ENCODE results near the gene CALHM1. TPM values are rescaled to one million over a fixed set of nuclear protein-coding genes. Genes with fewer than 3 reads are reported as not detected.

CALHM1 gene
- total and polyA plus RNA-seq, 4 donors, result not detected

GRCh38 chr10:103480521-103480920 lies 21.8 kb upstream of the CALHM1 start:
- no peak for TF ChIP-seq EGR1 (IDR thresholded peaks at IDR 0.05; ENCODE audit: low read depth in 2 of 2)
- no peak for TF ChIP-seq ATF3 (IDR thresholded peaks at IDR 0.05)
- TF ChIP-seq RAD21 (IDR thresholded peaks at IDR 0.05), result no peak
- no peak for TF ChIP-seq GABPA (IDR thresholded peaks at IDR 0.05 in 1 of 2, conservative IDR thresholded peaks at IDR 0.05 in 1 of 2)
- TF ChIP-seq CTCF (IDR thresholded peaks at IDR 0.05; ENCODE audit: low read depth, low read length, missing input control), result no peak
- no peak for TF ChIP-seq HNF4G (IDR thresholded peaks at IDR 0.05)
- no peak for TF ChIP-seq YY1 (IDR thresholded peaks at IDR 0.05)
- no peak for TF ChIP-seq FOXA2 (IDR thresholded peaks at IDR 0.05)
- no peak for TF ChIP-seq HNF4A (conservative IDR thresholded peaks at IDR 0.05)
- no peak for TF ChIP-seq SP1 (IDR thresholded peaks at IDR 0.05)
- no peak for TF ChIP-seq MAX (IDR thresholded peaks at IDR 0.05)
- no peak for TF ChIP-seq JUND (IDR thresholded peaks at IDR 0.05)
- no peak for TF ChIP-seq RXRA (IDR thresholded peaks at IDR 0.05)
- no peak for TF ChIP-seq NR2F2 (IDR thresholded peaks at IDR 0.05)
- Histone ChIP-seq H3K9ac (ENCODE audit: low read depth in 1 of 2, low read length in 2 of 2) (no peak overlapping the region), H3K27me3 (ENCODE audit: control insufficient read depth in 4 of 4, insufficient read depth in 4 of 4, low read length in 3 of 4) (no peaks in the 10 kb centered on the region), H3K4me3 (ENCODE audit: low read depth in 1 of 3, low read length in 3 of 3) (no peak overlapping the region), H3K27ac (ENCODE audit: low read depth in 1 of 2, low read length in 2 of 2) (no peak overlapping the region), H3K4me1 (ENCODE audit: control insufficient read depth in 4 of 4, insufficient read depth in 4 of 4, low read length in 3 of 4) (no peaks in the 10 kb centered on the region), H3K9me3 (ENCODE audit: control insufficient read depth in 4 of 4, low read length in 3 of 4) (no peaks in the 10 kb centered on the region), H3K36me3 (ENCODE audit: control insufficient read depth in 4 of 4, insufficient read depth in 3 of 4, low read depth in 1 of 4, low read length in 3 of 4) (no peaks in the 10 kb centered on the region)
- no peak for DNase-seq (ENCODE audit: low spot score)
- WGBS, result 84% methylated on average over 5 of the region's 5 CpGs

- Histone ChIP-seq H3K27ac (ENCODE audit: low read depth in 1 of 2, low read length in 2 of 2) (no peak within 1 kb of the TSS), H3K4me3 (ENCODE audit: low read depth in 1 of 3, low read length in 3 of 3) (no peak within 1 kb of the TSS), H3K36me3 (ENCODE audit: control insufficient read depth in 4 of 4, insufficient read depth in 3 of 4, low read depth in 1 of 4, low read length in 3 of 4) (no peaks in the 10 kb centered on the region), H3K9me3 (ENCODE audit: control insufficient read depth in 4 of 4, low read length in 3 of 4) (no peaks in the 10 kb centered on the region), H3K9ac (ENCODE audit: low read depth in 1 of 2, low read length in 2 of 2) (no peak within 1 kb of the TSS), H3K27me3 (ENCODE audit: control insufficient read depth in 4 of 4, insufficient read depth in 4 of 4, low read length in 3 of 4) (no peaks in the 10 kb centered on the region), H3K4me1 (ENCODE audit: control insufficient read depth in 4 of 4, insufficient read depth in 4 of 4, low read length in 3 of 4) (no peaks in the 10 kb centered on the region)
- TF ChIP-seq YY1 (IDR thresholded peaks at IDR 0.05) (no peak), GABPA (IDR thresholded peaks at IDR 0.05 in 1 of 2, conservative IDR thresholded peaks at IDR 0.05 in 1 of 2) (no peak), NR2F2 (IDR thresholded peaks at IDR 0.05) (no peak)
- 80% methylated on average over 7 of the region's 7 CpGs for WGBS
- no peak for DNase-seq (ENCODE audit: low spot score)
Measured at GRCh38 chr10:103479135-103479534, 20.4 kb upstream of the CALHM1 start, which contains the start of gene CALHM3. Gene CALHM3 (minus strand): TSS chr10:103479240. CDS start chr10:103479032, 208 bp downstream.

GRCh38 chr10:103478671-103479070 lies 20.0 kb upstream of the CALHM1 start:
- no peaks in the 10 kb centered on the region for H3K36me3 ChIP-seq (ENCODE audit: control insufficient read depth in 4 of 4, insufficient read depth in 3 of 4, low read depth in 1 of 4, low read length in 3 of 4)
- H3K4me3 ChIP-seq (ENCODE audit: low read depth in 1 of 3, low read length in 3 of 3), result no peak overlapping the region
- H3K9ac ChIP-seq (ENCODE audit: low read depth in 1 of 2, low read length in 2 of 2), result no peak overlapping the region
- no peaks in the 10 kb centered on the region for H3K27me3 ChIP-seq (ENCODE audit: control insufficient read depth in 4 of 4, insufficient read depth in 4 of 4, low read length in 3 of 4)
- DNase-seq (ENCODE audit: low spot score), result no peak
- no peaks in the 10 kb centered on the region for H3K4me1 ChIP-seq (ENCODE audit: control insufficient read depth in 4 of 4, insufficient read depth in 4 of 4, low read length in 3 of 4)
- no peaks in the 10 kb centered on the region for H3K9me3 ChIP-seq (ENCODE audit: control insufficient read depth in 4 of 4, low read length in 3 of 4)
- WGBS, result 90% methylated on average over 22 of the region's 22 CpGs
- no peak overlapping the region for H3K27ac ChIP-seq (ENCODE audit: low read depth in 1 of 2, low read length in 2 of 2)
- no peak for TF ChIP-seq SP1 (IDR thresholded peaks at IDR 0.05)
- no peak for TF ChIP-seq FOXA1 (IDR thresholded peaks at IDR 0.05)
- no peak for TF ChIP-seq MAX (IDR thresholded peaks at IDR 0.05)
- no peak for TF ChIP-seq REST (IDR thresholded peaks at IDR 0.05)
- TF ChIP-seq RAD21 (IDR thresholded peaks at IDR 0.05), result no peak
- TF ChIP-seq CTCF (IDR thresholded peaks at IDR 0.05; ENCODE audit: low read depth, low read length, missing input control), result no peak
- no peak for TF ChIP-seq YY1 (IDR thresholded peaks at IDR 0.05)
- TF ChIP-seq HNF4G (IDR thresholded peaks at IDR 0.05), result no peak
- no peak for TF ChIP-seq ATF3 (IDR thresholded peaks at IDR 0.05)
- no peak for TF ChIP-seq FOXA2 (IDR thresholded peaks at IDR 0.05)
- no peak for TF ChIP-seq EGR1 (IDR thresholded peaks at IDR 0.05; ENCODE audit: low read depth in 2 of 2)
- no peak for TF ChIP-seq RXRA (IDR thresholded peaks at IDR 0.05)
